Neuronal stem cell (in vitro differentiated cells): ENCODE data around the gene ADCK2.

ENCODE experiments used
- DNase-seq: peaks from one replicate; pipeline ENCODE4 v3.0.0-alpha.2; 2013; ENCODE audit warnings: low spot score
- H2AFZ ChIP-seq: one replicate; pipeline ENCODE4 v1.6.1; 2013; ENCODE audit warnings: mild to moderate bottlenecking, low read length, inconsistent platforms
- H2AK5ac ChIP-seq: 2 replicates; pipeline ENCODE4 v1.6.1; 2013; ENCODE audit warnings: low read depth, mild to moderate bottlenecking, inconsistent platforms, low read length, moderate library complexity, mixed read lengths
- H2BK120ac ChIP-seq: 2 replicates; pipeline ENCODE4 v1.6.1; 2013; ENCODE audit warnings: low read depth, mild to moderate bottlenecking, inconsistent platforms, low read length, moderate library complexity, mixed read lengths
- H2BK12ac ChIP-seq: one replicate; pipeline ENCODE4 v1.6.1; 2013; ENCODE audit warnings: low read length, inconsistent platforms
- H2BK15ac ChIP-seq: 2 replicates; pipeline ENCODE4 v1.6.1; 2013; ENCODE audit warnings: mild to moderate bottlenecking, low read length, inconsistent platforms, mixed read lengths
- H2BK5ac ChIP-seq: one replicate; pipeline ENCODE4 v1.6.1; 2013; ENCODE audit warnings: inconsistent platforms, mild to moderate bottlenecking, low read length, moderate library complexity
- H3K14ac ChIP-seq: one replicate; pipeline ENCODE4 v1.6.1; 2013; ENCODE audit warnings: low read length, inconsistent platforms
- H3K18ac ChIP-seq: 2 replicates; pipeline ENCODE4 v1.6.1; 2013; ENCODE audit warnings: low read length, inconsistent platforms
- H3K23ac ChIP-seq: 2 replicates; pipeline ENCODE4 v1.6.1; 2013; ENCODE audit warnings: low read depth, mild to moderate bottlenecking, mixed read lengths, low read length, inconsistent platforms; ENCODE audit not compliant: poor library complexity
- H3K27ac ChIP-seq: replicated peaks from 3 replicates; pipeline ENCODE4 v1.5.1; 2013; ENCODE audit warnings: low read length, inconsistent platforms
- H3K27me3 ChIP-seq, 3 experiments: 2 replicates each; pipeline ENCODE4 v1.6.1; 2013; ENCODE audit warnings: low read length in 3 of 3, mild to moderate bottlenecking in 2 of 3, inconsistent platforms in 1 of 3, low read depth in 1 of 3, mixed read lengths in 1 of 3, moderate library complexity in 1 of 3; ENCODE audit not compliant: control insufficient read depth in 3 of 3, insufficient read depth in 3 of 3
- H3K36me3 ChIP-seq, 2 donors: replicated peaks in 1 of 2; 2 replicates each; pipeline ENCODE4 v1.6.1; 2013; ENCODE audit warnings: low read length in 2 of 2; ENCODE audit not compliant: control insufficient read depth in 2 of 2, insufficient read depth in 2 of 2
- H3K4ac ChIP-seq: 2 replicates; pipeline ENCODE4 v1.6.1; 2013; ENCODE audit warnings: inconsistent platforms, mild to moderate bottlenecking, low read length, moderate library complexity
- H3K4me1 ChIP-seq, 2 donors: 1 replicate in 1 of 2; 2 replicates in 1 of 2; pipeline ENCODE4 v1.6.1; 2013; ENCODE audit warnings: low read length in 2 of 2, low read depth in 1 of 2; ENCODE audit not compliant: control insufficient read depth in 2 of 2, insufficient read depth in 1 of 2
- H3K4me2 ChIP-seq: one replicate; pipeline ENCODE4 v1.6.1; 2013; ENCODE audit warnings: mild to moderate bottlenecking, low read length, inconsistent platforms; ENCODE audit not compliant: insufficient read depth, poor library complexity, severe bottlenecking
- H3K4me3 ChIP-seq, 2 donors: 2 replicates each; pipeline ENCODE4 v1.5.1; 2013; ENCODE audit warnings: low read length in 2 of 2, mild to moderate bottlenecking in 2 of 2, inconsistent platforms in 1 of 2, moderate library complexity in 1 of 2
- H3K79me1 ChIP-seq: one replicate; pipeline ENCODE4 v1.6.1; 2013; ENCODE audit warnings: low read depth, mild to moderate bottlenecking, inconsistent platforms, low read length, moderate library complexity
- H3K9ac ChIP-seq: one replicate; pipeline ENCODE4 v1.6.1; 2013; ENCODE audit warnings: mild to moderate bottlenecking, low read depth, low read length, inconsistent platforms; ENCODE audit not compliant: poor library complexity
- H3K9me3 ChIP-seq, 2 donors: replicated peaks in 1 of 2; 2 replicates each; pipeline versions ENCODE3 to v1.6.1; 2013; ENCODE audit warnings: low read length in 2 of 2, mild to moderate bottlenecking in 2 of 2, inconsistent platforms in 1 of 2, low read depth in 1 of 2, mixed read lengths in 1 of 2, moderate library complexity in 1 of 2; ENCODE audit not compliant: control insufficient read depth in 2 of 2, insufficient read depth in 1 of 2
- H4K8ac ChIP-seq: one replicate; pipeline ENCODE4 v1.6.1; 2013; ENCODE audit warnings: low read depth, mild to moderate bottlenecking, inconsistent platforms, low read length, moderate library complexity
- H4K91ac ChIP-seq: one replicate; pipeline ENCODE4 v1.6.1; 2013; ENCODE audit warnings: low read length, low read depth, mild to moderate bottlenecking, inconsistent platforms; ENCODE audit not compliant: poor library complexity
- WGBS, 2 donors: extraction: QIAGEN DNeasy Blood & Tissue Kit; methylation state at CpG; one replicate each; pipeline ENCODE4 v1.1.7; 2013; ENCODE audit warnings: missing lambda C conversion rate in 2 of 2, mixed read lengths in 1 of 2; ENCODE audit not compliant: insufficient read length in 2 of 2, insufficient replicate concordance in 1 of 2; ENCODE audit errors: extremely low coverage in 2 of 2; 5-methylcytosine and 5-hydroxymethylcytosine counted together

The ADCK2 gene

DNA sequence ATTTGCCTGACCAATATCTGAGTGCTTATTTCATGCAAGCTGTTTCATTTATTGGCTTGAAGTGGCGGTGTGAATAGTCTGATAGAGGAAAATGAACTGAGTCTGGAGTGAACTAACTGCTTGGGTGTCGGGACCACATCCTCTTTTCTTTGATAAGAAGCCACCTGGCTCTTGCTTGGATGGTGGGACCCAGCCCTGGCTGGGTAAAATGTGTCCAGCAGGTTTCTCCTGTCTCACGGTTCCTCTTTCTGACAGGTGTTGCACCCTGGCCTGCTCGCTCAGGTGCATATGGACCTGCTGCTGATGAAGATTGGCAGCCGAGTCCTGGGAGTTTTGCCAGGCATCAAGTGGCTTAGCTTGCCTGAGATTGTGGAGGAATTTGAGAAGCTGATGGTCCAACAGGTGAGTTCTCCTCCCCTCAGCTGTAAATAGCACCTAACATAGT, 1.6 kb downstream of the ADCK2 start:
- Histone ChIP-seq H3K23ac (no peak overlapping the region), H3K27ac (no peak overlapping the region), H3K9me3 (peaks cover 0 to 2% of the 10 kb centered on the region in 2 donors), H3K36me3 (peaks cover 0 to 5% of the 10 kb centered on the region in 2 donors), H4K8ac (no peak overlapping the region), H3K9ac (no peak overlapping the region), H3K4me1 (peaks cover 4 to 10% of the 10 kb centered on the region in 2 donors), H2BK12ac (no peak overlapping the region), H3K4ac (no peak overlapping the region), H2BK15ac (no peak overlapping the region), H2AK5ac (no peak overlapping the region), H3K18ac (no peak overlapping the region), H3K79me1 (no peaks in the 10 kb centered on the region), H3K4me2 (no peak overlapping the region), H2BK5ac (no peak overlapping the region), H2BK120ac (no peak overlapping the region), H2AFZ (no peak overlapping the region), H3K27me3 (peaks cover 0 to 12% (median 0%) of the 10 kb centered on the region in 3 experiments), H3K4me3 (no peak overlapping the region), H3K14ac (no peak overlapping the region), H4K91ac (no peak overlapping the region)
- WGBS, 2 donors: no CpG with 5 or more reads among the region's 5 CpGs
- no peak for DNase-seq

DNA sequence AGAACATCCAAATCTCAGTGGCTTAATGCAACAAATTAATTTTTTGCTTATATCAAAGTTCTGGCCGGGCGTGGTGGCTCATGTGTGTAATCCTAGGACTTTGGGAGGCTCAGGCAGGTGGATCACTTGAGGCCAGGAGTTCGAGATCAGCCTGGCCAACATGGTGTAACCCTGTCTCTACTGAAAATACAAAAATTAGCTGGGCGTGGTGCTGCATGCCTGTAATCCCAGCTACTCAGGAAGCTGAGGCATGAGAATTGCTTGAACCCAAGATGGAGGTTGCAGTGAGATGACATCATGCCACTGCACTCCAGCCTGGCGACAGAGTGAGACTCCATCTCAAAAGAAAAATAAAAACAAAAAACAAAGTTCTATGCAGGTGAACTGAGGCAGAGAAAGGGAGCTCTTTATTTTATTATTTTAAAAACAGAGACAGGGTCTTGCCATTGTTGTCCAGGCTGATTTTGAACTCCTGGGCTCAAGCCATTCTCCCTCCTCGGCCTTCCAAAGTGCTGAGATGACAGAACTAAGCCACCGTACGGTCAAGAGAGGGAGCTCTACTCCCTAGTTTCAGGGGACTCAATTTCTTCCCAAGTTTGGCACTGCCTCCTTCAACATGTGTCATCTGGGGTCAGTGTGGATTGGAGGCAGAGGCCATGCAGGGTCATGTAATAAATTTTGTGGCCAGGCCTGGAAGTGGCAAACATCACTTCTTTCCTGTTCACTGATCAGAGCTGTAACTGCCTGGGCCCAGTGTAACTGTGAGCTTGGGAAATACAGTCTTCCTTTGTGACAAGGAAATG, 2.4 kb downstream of the ADCK2 start:
- H3K4me1 ChIP-seq: peaks cover 4 to 10% of the 10 kb centered on the region in 2 donors
- H3K14ac ChIP-seq: no peak overlapping the region
- peaks cover 0 to 12% (median 0%) of the 10 kb centered on the region in 3 experiments for H3K27me3 ChIP-seq
- no peaks in the 10 kb centered on the region for H3K79me1 ChIP-seq
- H3K27ac ChIP-seq: no peak overlapping the region
- no peak overlapping the region for H3K9ac ChIP-seq
- no peak overlapping the region for H2BK120ac ChIP-seq
- H4K8ac ChIP-seq: no peak overlapping the region
- H3K18ac ChIP-seq: no peak overlapping the region
- no peak overlapping the region for H3K4ac ChIP-seq
- H2BK5ac ChIP-seq: no peak overlapping the region
- peaks cover 0 to 2% of the 10 kb centered on the region in 2 donors for H3K9me3 ChIP-seq
- no peak overlapping the region for H3K4me2 ChIP-seq
- DNase-seq: peak; percentile 27
- H2AFZ ChIP-seq: no peak overlapping the region
- no peak overlapping the region for H2AK5ac ChIP-seq
- H2BK12ac ChIP-seq: no peak overlapping the region
- H3K23ac ChIP-seq: no peak overlapping the region
- no peak overlapping the region for H3K4me3 ChIP-seq
- peaks cover 0 to 5% of the 10 kb centered on the region in 2 donors for H3K36me3 ChIP-seq
- H4K91ac ChIP-seq: no peak overlapping the region
- WGBS, 2 donors: no CpG with 5 or more reads among the region's 8 CpGs
- no peak overlapping the region for H2BK15ac ChIP-seq

DNA sequence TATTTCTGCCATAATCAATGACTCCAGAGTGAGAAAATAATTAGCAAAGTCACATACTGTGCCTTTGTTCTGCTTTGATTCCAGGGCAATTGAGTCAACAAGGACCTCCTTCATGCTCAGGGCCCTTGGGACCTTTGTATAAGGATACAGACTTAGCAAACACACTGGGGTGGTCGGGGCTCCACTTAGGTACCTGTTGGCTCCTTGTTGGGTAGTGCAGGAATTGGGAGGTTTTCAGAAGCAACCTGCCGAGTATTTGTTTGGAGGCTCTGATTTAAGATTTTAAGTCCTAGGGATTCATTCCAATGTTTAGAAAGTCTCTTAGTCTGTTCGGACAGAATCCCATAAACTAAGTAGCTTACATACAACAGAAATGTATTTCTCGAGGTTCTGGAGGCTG, 3.0 kb downstream of the ADCK2 start:
- no peak for DNase-seq
- no peak overlapping the region for H3K4ac ChIP-seq
- peaks cover 0 to 2% of the 10 kb centered on the region in 2 donors for H3K9me3 ChIP-seq
- H3K4me3 ChIP-seq: no peak overlapping the region
- no peak overlapping the region for H4K91ac ChIP-seq
- H3K18ac ChIP-seq: no peak overlapping the region
- no peak overlapping the region for H3K27ac ChIP-seq
- H2BK120ac ChIP-seq: no peak overlapping the region
- peaks cover 0 to 12% (median 0%) of the 10 kb centered on the region in 3 experiments for H3K27me3 ChIP-seq
- no peak overlapping the region for H2BK5ac ChIP-seq
- no CpG with 5 or more reads among the region's 4 CpGs for WGBS, 2 donors
- H4K8ac ChIP-seq: no peak overlapping the region
- H3K4me1 ChIP-seq: peaks cover 4 to 10% of the 10 kb centered on the region in 2 donors
- H3K14ac ChIP-seq: no peak overlapping the region
- no peak overlapping the region for H3K4me2 ChIP-seq
- no peak overlapping the region for H3K9ac ChIP-seq
- H2BK15ac ChIP-seq: no peak overlapping the region
- H3K79me1 ChIP-seq: no peaks in the 10 kb centered on the region
- no peak overlapping the region for H2BK12ac ChIP-seq
- H3K23ac ChIP-seq: no peak overlapping the region
- H2AK5ac ChIP-seq: no peak overlapping the region
- H2AFZ ChIP-seq: no peak overlapping the region
- H3K36me3 ChIP-seq: peaks cover 0 to 5% of the 10 kb centered on the region in 2 donors

DNA sequence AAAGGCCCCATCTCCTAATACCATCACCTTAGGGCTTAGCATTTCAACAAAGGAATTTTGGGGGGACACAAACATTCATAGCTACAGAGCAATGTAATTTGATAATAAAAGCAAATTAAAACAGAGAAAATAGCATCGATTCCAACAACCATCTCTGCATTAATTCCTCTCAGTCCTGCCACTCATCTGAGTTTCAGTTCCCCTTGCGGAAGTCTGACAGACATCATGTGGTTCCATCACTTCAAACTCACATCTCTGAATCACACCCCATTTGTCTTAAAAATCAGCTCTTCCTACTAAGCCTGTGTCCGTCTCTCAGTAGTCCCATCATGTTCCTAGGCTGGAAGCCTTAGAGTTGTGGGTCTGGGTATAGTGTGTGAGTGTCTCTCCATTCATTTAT, 3.6 kb downstream of the ADCK2 start:
- H2BK5ac ChIP-seq: no peak overlapping the region
- H3K4me3 ChIP-seq: no peak overlapping the region
- H3K79me1 ChIP-seq: no peaks in the 10 kb centered on the region
- H2BK15ac ChIP-seq: no peak overlapping the region
- H4K91ac ChIP-seq: no peak overlapping the region
- H3K27me3 ChIP-seq: peaks cover 0 to 12% (median 0%) of the 10 kb centered on the region in 3 experiments
- H3K4me1 ChIP-seq: peaks cover 4 to 10% of the 10 kb centered on the region in 2 donors
- H2AFZ ChIP-seq: no peak overlapping the region
- H4K8ac ChIP-seq: no peak overlapping the region
- H2BK120ac ChIP-seq: no peak overlapping the region
- H2AK5ac ChIP-seq: no peak overlapping the region
- DNase-seq: no peak
- no peak overlapping the region for H3K27ac ChIP-seq
- H3K4me2 ChIP-seq: no peak overlapping the region
- no peak overlapping the region for H3K4ac ChIP-seq
- no CpG with 5 or more reads among the region's 3 CpGs for WGBS, 2 donors
- H3K23ac ChIP-seq: no peak overlapping the region
- no peak overlapping the region for H3K14ac ChIP-seq
- H3K9ac ChIP-seq: no peak overlapping the region
- no peak overlapping the region for H2BK12ac ChIP-seq
- peaks cover 0 to 2% of the 10 kb centered on the region in 2 donors for H3K9me3 ChIP-seq
- H3K36me3 ChIP-seq: peaks cover 0 to 5% of the 10 kb centered on the region in 2 donors
- no peak overlapping the region for H3K18ac ChIP-seq
